Heart right ventricle (tissue), 16 donors: Measurements from ENCODE around the gene ABLIM1. TPM values are rescaled to one million over a fixed set of nuclear protein-coding genes. Genes with fewer than 3 reads are reported as not detected.
A peak's percentile ranks its signal among the peaks of the same experiment; 100 is the strongest.

Source experiments
- ATAC-seq, 8 donors: fragments of 200-7000 bp; cut with Tn5 transposase; one replicate each; pipeline ENCODE4 v1.9.1; 2020; ENCODE audit warnings: mild to moderate bottlenecking in 8 of 8, moderate library complexity in 8 of 8, moderate number of reproducible peaks in 1 of 8
- DNase-seq, 2 donors: peaks; one replicate each; pipeline ENCODE4 v3.0.0-alpha.2; 2020
- H3K27ac ChIP-seq, 10 donors: fragments of 200-600 bp; sonication (generic) in 2 of 10; one replicate each; pipeline versions ENCODE4 v1.5.0 to v1.8.0; 2020 to 2022; ENCODE audit warnings: mild to moderate bottlenecking in 3 of 10
- H3K27me3 ChIP-seq, 7 donors: fragments of 200-600 bp; one replicate each; pipeline ENCODE4 v1.8.0; 2021 to 2022; ENCODE audit warnings: mild to moderate bottlenecking in 2 of 7
- H3K36me3 ChIP-seq, 9 donors: fragments of 200-600 bp; sonication (generic) in 1 of 9; one replicate each; pipeline versions ENCODE4 v1.5.0 to v1.8.0; 2020 to 2022; ENCODE audit warnings: mild to moderate bottlenecking in 2 of 9
- H3K4me1 ChIP-seq, 9 donors: fragments of 200-600 bp; sonication (generic) in 1 of 9; one replicate each; pipeline versions ENCODE4 v1.5.0 to v1.8.0; 2020 to 2022; ENCODE audit warnings: mild to moderate bottlenecking in 4 of 9
- H3K4me3 ChIP-seq, 10 donors: fragments of 200-600 bp; sonication (generic) in 2 of 10; one replicate each; pipeline versions ENCODE4 v1.5.0 to v1.8.0; 2020 to 2022; ENCODE audit warnings: mild to moderate bottlenecking in 7 of 10, moderate library complexity in 2 of 10
- H3K9me3 ChIP-seq, 11 donors: fragments of 200-600 bp in 10 of 11; sonication (generic) in 2 of 11; one replicate each; pipeline versions ENCODE4 v1.5.0 to v1.8.0; 2013 to 2022; ENCODE audit warnings: mild to moderate bottlenecking in 2 of 11, control low read depth in 1 of 11, moderate library complexity in 1 of 11
- CTCF ChIP-seq, 9 donors: fragments of 200-600 bp; sonication (generic) in 2 of 9; IDR thresholded peaks; one replicate each; pipeline versions ENCODE4 v1.5.0 to v1.8.0; 2021 to 2022; ENCODE audit warnings: antibody characterized with exemption in 9 of 9, mild to moderate bottlenecking in 5 of 9, moderate library complexity in 1 of 9
- WGBS, 2 donors: extraction: QIAGEN DNeasy Blood & Tissue Kit; methylation state at CpG; one replicate each; pipeline ENCODE4 v1.1.7; 2013; ENCODE audit warnings: inconsistent platforms in 1 of 2; 5-methylcytosine and 5-hydroxymethylcytosine counted together
- intact Hi-C, 10 donors: fragments of 100-400 bp; cut with DNase I; formaldehyde crosslinking; loops; one replicate each; pipeline versions ENCODE4 v1.11.1 to v1.14.2; 2022
- polyA plus RNA-seq, 2 donors: library from polyadenylated mRNA; stranded (reverse); fragments of 200-250 nt; gene quantifications; one replicate each; pipeline ENCODE4 v1.2.3, GENCODE V29; 2013
- total RNA-seq, 10 donors: library from RNA; stranded (reverse); fragmentation: NEBNext Ultra II Directional in 3 of 10; extraction: Animal tissue kit (Norgen Biotek cat#: 25700) in 3 of 10; gene quantifications; one replicate each; pipeline versions ENCODE4 v1.2.1 to v1.2.4, GENCODE V29; 2021 to 2023
- donor health status: Arrhythmogenic right ventricular cardiomyopathy.
- donor health status: ischemic (EF 13 %, LVEDD 7.1; RV severe dilation, severe dysfunction).
- donor health status: healthy with polysubstance abuse.
- donor health status: DM: no; HTN: yes; CAD: no.
- donor health status: DM: no; HTN: no; CAD: no.
- donor health status: ischemic (EF 25% LVEDD 6.9; RV normal size, moderate dysfunction).
- donor health status: ischemic (EF 25% LVEDD 5.7; RV mildly dilated, moderate dysfunction).
- donor health status: healthy.
- donor health status: DM: yes; HTN: yes; CAD: no.
- donor health status: Ischemic cardiomyopathy.
- donor health status: ischemic (EF 35%, LVEDD 5.7; RV mildly dilated, moderate dysfunction).
- donor health status: nonischemic (EF 11% LVEDD 7.7; RV severe dilation, severe dysfunction).
- donor health status: DM: yes; HTN: yes; CAD: no.
- donor health status: PGD.
- donor health status: ischemic (EF 29% LVEDD 5.4; RV normal size, mild dysfunction).
- donor health status: nonischemic (EF 23%, LVEDD 6.1; RV moderate dilation, normal function).

The ABLIM1 gene
- total and polyA plus RNA-seq, 12 donors = 119 to 816 (median 600) TPM

- Histone ChIP-seq H3K4me1 (peaks cover 16 to 84% (median 70%) of the 10 kb centered on the region in 9 donors), H3K4me3 (no peak overlapping the region), H3K9me3 (no peaks in the 10 kb centered on the region), H3K27me3 (no peaks in the 10 kb centered on the region), H3K36me3 (peaks cover 0 to 29% (median 0%) of the 10 kb centered on the region in 9 donors), H3K27ac (peak overlapping the region in 9 of 10 donors; percentile 6 to 72 (median 42))
- intact Hi-C loops = loop anchor here in 2 of 10 donors (5.0 kb wide), 1 partner anchor 33 kb away; no protein-coding TSS in a partner anchor
- 51 to 60% methylated on average over 6 of the region's 6 CpGs for WGBS, 2 donors
- ATAC-seq (peak in 3 of 8 donors; percentile 18 to 34 (median 28)), DNase-seq (no peak)
- TF ChIP-seq CTCF (IDR thresholded peaks at IDR 0.05) = no peak
These were observed 142.7 kb downstream of the ABLIM1 start for GRCh38 chr10:114515298-114515914.

- Histone ChIP-seq H3K4me3 (no peak overlapping the region), H3K9me3 (no peaks in the 10 kb centered on the region), H3K27me3 (no peaks in the 10 kb centered on the region), H3K36me3 (peaks cover 0 to 36% (median 0%) of the 10 kb centered on the region in 9 donors), H3K4me1 (peaks cover 15 to 77% (median 62%) of the 10 kb centered on the region in 9 donors), H3K27ac (peak overlapping the region in 6 of 10 donors; percentile 3 to 58 (median 22))
- TF ChIP-seq CTCF (IDR thresholded peaks at IDR 0.05) = no peak
- 64 to 66% methylated on average over 5 of the region's 5 CpGs for WGBS, 2 donors
- intact Hi-C loops = no loop called here
- DNase-seq (no peak), ATAC-seq (no peak)
These were observed 144.7 kb downstream of the ABLIM1 start for GRCh38 chr10:114513381-114513792.

GRCh38 chr10:114511881-114512280 lies 146.2 kb downstream of the ABLIM1 start:
- Histone ChIP-seq H3K4me1 (peaks cover 28 to 77% (median 62%) of the 10 kb centered on the region in 9 donors), H3K4me3 (no peak overlapping the region), H3K27me3 (no peaks in the 10 kb centered on the region), H3K9me3 (no peaks in the 10 kb centered on the region), H3K36me3 (peaks cover 0 to 32% (median 0%) of the 10 kb centered on the region in 9 donors), H3K27ac (peak overlapping the region in 1 of 10 donors; percentile 6)
- DNase-seq = no peak
- intact Hi-C loops = no loop called here
- WGBS, 2 donors = 76 to 82% methylated on average over 5 of the region's 5 CpGs
- no peak for TF ChIP-seq CTCF (IDR thresholded peaks at IDR 0.05)
- ATAC-seq = no peak

- DNase-seq (no peak), ATAC-seq (peak in 1 of 8 donors; percentile 19)
- Histone ChIP-seq H3K4me1 (peaks cover 16 to 73% (median 56%) of the 10 kb centered on the region in 9 donors), H3K36me3 (peaks cover 0 to 29% (median 0%) of the 10 kb centered on the region in 9 donors), H3K27ac (peak overlapping the region in 8 of 10 donors; percentile 43 to 89 (median 72)), H3K27me3 (no peaks in the 10 kb centered on the region), H3K4me3 (no peak overlapping the region), H3K9me3 (no peaks in the 10 kb centered on the region)
- intact Hi-C loops = no loop called here
- WGBS, 2 donors = 61 to 75% methylated on average over 3 of the region's 3 CpGs
- no peak for TF ChIP-seq CTCF (IDR thresholded peaks at IDR 0.05)
These were observed 149.7 kb downstream of the ABLIM1 start for GRCh38 chr10:114508376-114508775.
